ENCODE data around the gene SLC2A4RG. TPM values are rescaled to one million over a fixed set of nuclear protein-coding genes. Genes with fewer than 3 reads are reported as not detected.
A peak's percentile ranks its signal among the peaks of the same experiment; 100 is the strongest.

SLC2A4RG gene
- total and polyA plus RNA-seq, 4 donors: 18.8 to 121 (median 61.3) TPM

- no peaks in the 10 kb centered on the region for H3K27me3 ChIP-seq (ENCODE audit: control insufficient read depth in 3 of 3, insufficient read depth in 3 of 3, low read length in 2 of 3)
- H3K9me3 ChIP-seq (ENCODE audit: control insufficient read depth in 4 of 4, insufficient read depth in 3 of 4, low read length in 3 of 4): no peaks in the 10 kb centered on the region
- peak within 1 kb of the TSS; percentile 94 to 95 for H3K27ac ChIP-seq (ENCODE audit: low read depth in 1 of 2, low read length in 1 of 2)
- DNase-seq: peak; percentile 81 to 89 (median 84)
- peak; percentile 94 for ATAC-seq (ENCODE audit: insufficient read depth, low FRiP score)
- peak within 1 kb of the TSS; percentile 94 for H3K4me3 ChIP-seq
- WGBS, 2 donors: 0 to 1% methylated on average over 83 to 98 of the region's 98 CpGs
- peaks cover 0 to 16% (median 8%) of the 10 kb centered on the region in 5 donors for H3K4me1 ChIP-seq (ENCODE audit: control insufficient read depth in 5 of 5, insufficient read depth in 5 of 5, low read length in 5 of 5)
- peaks cover 6 to 36% (median 22%) of the 10 kb centered on the region in 4 donors for H3K36me3 ChIP-seq (ENCODE audit: control insufficient read depth in 4 of 4, insufficient read depth in 4 of 4, low read length in 4 of 4)
- TF ChIP-seq, protein P1, sequence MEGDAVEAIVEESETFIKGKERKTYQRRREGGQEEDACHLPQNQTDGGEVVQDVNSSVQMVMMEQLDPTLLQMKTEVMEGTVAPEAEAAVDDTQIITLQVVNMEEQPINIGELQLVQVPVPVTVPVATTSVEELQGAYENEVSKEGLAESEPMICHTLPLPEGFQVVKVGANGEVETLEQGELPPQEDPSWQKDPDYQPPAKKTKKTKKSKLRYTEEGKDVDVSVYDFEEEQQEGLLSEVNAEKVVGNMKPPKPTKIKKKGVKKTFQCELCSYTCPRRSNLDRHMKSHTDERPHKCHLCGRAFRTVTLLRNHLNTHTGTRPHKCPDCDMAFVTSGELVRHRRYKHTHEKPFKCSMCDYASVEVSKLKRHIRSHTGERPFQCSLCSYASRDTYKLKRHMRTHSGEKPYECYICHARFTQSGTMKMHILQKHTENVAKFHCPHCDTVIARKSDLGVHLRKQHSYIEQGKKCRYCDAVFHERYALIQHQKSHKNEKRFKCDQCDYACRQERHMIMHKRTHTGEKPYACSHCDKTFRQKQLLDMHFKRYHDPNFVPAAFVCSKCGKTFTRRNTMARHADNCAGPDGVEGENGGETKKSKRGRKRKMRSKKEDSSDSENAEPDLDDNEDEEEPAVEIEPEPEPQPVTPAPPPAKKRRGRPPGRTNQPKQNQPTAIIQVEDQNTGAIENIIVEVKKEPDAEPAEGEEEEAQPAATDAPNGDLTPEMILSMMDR (IDR thresholded peaks at IDR 0.05; ENCODE audit: control extremely low read depth, extremely low read depth): no peak
- peak within 1 kb of the TSS; percentile 46 to 68 for H3K9ac ChIP-seq (ENCODE audit: insufficient read depth in 1 of 2, low read length in 2 of 2)
Measured at GRCh38 chr20:63707558-63708300, 31.8 kb upstream of the SLC2A4RG start, which contains the start of the genes ARFRP1 and ZGPAT. ARFRP1 (minus strand) TSS chr20:63707976; CDS start chr20:63707091, 885 bp downstream. ZGPAT (plus strand) TSS chr20:63708039; CDS start chr20:63708581, 542 bp downstream.

DNA sequence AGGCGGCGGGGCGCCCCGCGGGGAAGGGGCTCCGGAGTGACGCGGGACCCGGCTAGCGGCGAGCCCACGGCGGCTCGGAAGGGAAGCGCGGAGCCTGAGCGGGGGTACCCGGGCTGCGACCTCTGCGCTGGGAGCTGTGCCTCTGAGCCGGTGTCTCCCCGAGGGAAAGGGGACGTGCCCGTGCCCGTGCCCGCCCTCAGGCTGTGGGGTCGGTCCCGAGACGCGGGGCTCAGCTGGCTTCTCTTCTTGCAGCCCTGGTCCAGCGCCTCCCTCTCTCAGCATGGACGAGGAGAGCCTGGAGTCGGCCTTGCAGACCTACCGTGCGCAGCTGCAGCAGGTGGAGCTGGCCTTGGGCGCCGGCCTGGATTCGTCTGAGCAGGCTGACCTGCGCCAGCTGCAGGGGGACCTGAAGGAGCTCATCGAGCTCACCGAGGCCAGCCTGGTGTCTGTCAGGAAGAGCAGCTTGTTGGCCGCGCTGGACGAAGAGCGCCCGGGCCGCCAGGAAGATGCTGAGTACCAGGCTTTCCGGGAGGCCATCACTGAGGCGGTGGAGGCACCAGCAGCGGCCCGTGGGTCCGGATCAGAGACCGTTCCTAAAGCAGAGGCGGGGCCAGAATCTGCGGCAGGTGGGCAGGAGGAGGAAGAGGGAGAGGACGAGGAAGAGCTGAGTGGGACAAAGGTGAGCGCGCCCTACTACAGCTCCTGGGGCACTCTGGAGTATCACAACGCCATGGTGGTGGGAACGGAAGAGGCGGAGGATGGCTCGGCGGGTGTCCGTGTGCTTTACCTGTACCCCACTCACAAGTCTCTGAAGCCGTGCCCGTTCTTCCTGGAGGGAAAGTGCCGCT lies 31.1 kb upstream of the SLC2A4RG start:
- Histone ChIP-seq H3K4me3 (peak overlapping the region; percentile 73), H3K27ac (ENCODE audit: low read depth in 1 of 2, low read length in 1 of 2) (peak overlapping the region; percentile 4 to 87), H3K9ac (ENCODE audit: insufficient read depth in 1 of 2, low read length in 2 of 2) (no peak overlapping the region), H3K4me1 (ENCODE audit: control insufficient read depth in 5 of 5, insufficient read depth in 5 of 5, low read length in 5 of 5) (peaks cover 0 to 16% (median 8%) of the 10 kb centered on the region in 5 donors), H3K9me3 (ENCODE audit: control insufficient read depth in 4 of 4, insufficient read depth in 3 of 4, low read length in 3 of 4) (no peaks in the 10 kb centered on the region), H3K36me3 (ENCODE audit: control insufficient read depth in 4 of 4, insufficient read depth in 4 of 4, low read length in 4 of 4) (peaks cover 6 to 34% (median 22%) of the 10 kb centered on the region in 4 donors), H3K27me3 (ENCODE audit: control insufficient read depth in 3 of 3, insufficient read depth in 3 of 3, low read length in 2 of 3) (no peaks in the 10 kb centered on the region)
- TF ChIP-seq, protein P1 (IDR thresholded peaks at IDR 0.05; ENCODE audit: control extremely low read depth, extremely low read depth): no peak
- no peak for ATAC-seq (ENCODE audit: insufficient read depth, low FRiP score)
- 22 to 46% methylated on average over 43 to 67 of the region's 67 CpGs for WGBS, 2 donors
- DNase-seq: no peak

DNA sequence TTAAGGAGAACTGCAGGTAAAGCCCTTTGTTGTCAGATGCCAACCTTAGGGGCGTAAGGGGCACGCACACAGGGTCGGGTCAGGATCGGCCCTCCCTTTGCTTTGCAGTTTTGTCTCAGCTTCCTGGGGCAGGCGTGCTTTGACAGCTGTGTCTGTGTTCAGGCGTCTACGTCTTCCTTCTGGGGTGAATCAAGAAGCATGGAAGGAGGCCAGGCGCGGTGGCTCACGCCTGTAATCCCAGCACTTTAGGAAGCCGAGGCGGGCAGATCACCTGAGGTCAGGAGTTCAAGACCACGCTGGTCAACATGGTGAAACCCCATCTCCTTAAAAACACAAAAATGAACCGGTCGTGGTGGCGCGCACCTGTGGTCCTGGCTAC lies 30.4 kb upstream of the SLC2A4RG start:
- 92 to 95% methylated on average over 17 of the region's 17 CpGs for WGBS, 2 donors
- H3K4me3 ChIP-seq: no peak overlapping the region
- H3K9me3 ChIP-seq (ENCODE audit: control insufficient read depth in 4 of 4, insufficient read depth in 3 of 4, low read length in 3 of 4): no peaks in the 10 kb centered on the region
- H3K27ac ChIP-seq (ENCODE audit: low read depth in 1 of 2, low read length in 1 of 2): peak overlapping the region in 1 of 2 donors; percentile 4
- no peak for ATAC-seq (ENCODE audit: insufficient read depth, low FRiP score)
- H3K36me3 ChIP-seq (ENCODE audit: control insufficient read depth in 4 of 4, insufficient read depth in 4 of 4, low read length in 4 of 4): peaks cover 6 to 31% (median 23%) of the 10 kb centered on the region in 4 donors
- peaks cover 0 to 16% (median 8%) of the 10 kb centered on the region in 5 donors for H3K4me1 ChIP-seq (ENCODE audit: control insufficient read depth in 5 of 5, insufficient read depth in 5 of 5, low read length in 5 of 5)
- no peak overlapping the region for H3K9ac ChIP-seq (ENCODE audit: insufficient read depth in 1 of 2, low read length in 2 of 2)
- DNase-seq: no peak
- TF ChIP-seq, protein P1 (IDR thresholded peaks at IDR 0.05; ENCODE audit: control extremely low read depth, extremely low read depth): no peak
- H3K27me3 ChIP-seq (ENCODE audit: control insufficient read depth in 3 of 3, insufficient read depth in 3 of 3, low read length in 2 of 3): no peaks in the 10 kb centered on the region
